Endodermal cell (in vitro differentiated cells): ENCODE measurements around the gene SMG5. TPM values are rescaled to one million over a fixed set of nuclear protein-coding genes. Genes with fewer than 3 reads are reported as not detected.

Source experiments
- DNase-seq: peaks from one replicate; pipeline ENCODE4 v3.0.0-alpha.2; 2017
- H3K27ac ChIP-seq: 2 replicates; pipeline ENCODE4 v1.5.1; 2013; ENCODE audit warnings: mild to moderate bottlenecking, low read depth, low read length, moderate library complexity
- H3K27me3 ChIP-seq: 2 replicates; pipeline ENCODE4 v1.6.1; 2013; ENCODE audit warnings: mild to moderate bottlenecking, low read length, moderate library complexity; ENCODE audit not compliant: insufficient read depth, control insufficient read depth, poor library complexity, severe bottlenecking
- H3K36me3 ChIP-seq: 2 replicates; pipeline ENCODE4 v1.7.0; 2013; ENCODE audit warnings: mild to moderate bottlenecking, low read length, moderate library complexity; ENCODE audit not compliant: control insufficient read depth, insufficient read depth
- H3K4me1 ChIP-seq: one replicate; pipeline ENCODE4 v1.7.0; 2013; ENCODE audit warnings: low read length; ENCODE audit not compliant: control insufficient read depth, insufficient read depth
- H3K4me3 ChIP-seq: 2 replicates; pipeline ENCODE4 v1.5.1; 2013; ENCODE audit warnings: mild to moderate bottlenecking, low read length, moderate library complexity
- H3K9ac ChIP-seq: 2 replicates; pipeline ENCODE4 v1.6.1; 2013; ENCODE audit warnings: mild to moderate bottlenecking, low read length, moderate library complexity; ENCODE audit not compliant: poor library complexity, severe bottlenecking; ENCODE audit errors: extremely low read depth
- H3K9me3 ChIP-seq: 2 replicates; pipeline ENCODE4 v1.6.1; 2013; ENCODE audit warnings: mild to moderate bottlenecking, low read length, moderate library complexity; ENCODE audit not compliant: control insufficient read depth
- H3K27ac Mint-ChIP-seq: 2 replicates; pipeline ENCODE4 v1.8.0; 2020; ENCODE audit warnings: mixed read lengths
- H3K27me3 Mint-ChIP-seq: 2 replicates; pipeline ENCODE4 v1.8.0; 2021; ENCODE audit warnings: mild to moderate bottlenecking, mixed read lengths; ENCODE audit not compliant: insufficient read depth
- H3K36me3 Mint-ChIP-seq: 2 replicates; pipeline ENCODE4 v1.8.0; 2020; ENCODE audit warnings: low read depth, mixed read lengths
- H3K4me1 Mint-ChIP-seq: 2 replicates; pipeline ENCODE4 v1.8.0; 2020; ENCODE audit warnings: mixed read lengths
- H3K4me3 Mint-ChIP-seq: 2 replicates; pipeline ENCODE4 v1.8.0; 2020; ENCODE audit warnings: mild to moderate bottlenecking, moderate library complexity, mixed read lengths
- H3K9me3 Mint-ChIP-seq: 2 replicates; pipeline ENCODE4 v1.8.0; 2020; ENCODE audit warnings: mild to moderate bottlenecking, mixed read lengths
- WGBS, 2 experiments: methylation state at CpG; one replicate each; pipeline versions ENCODE4 v1.1.5 to v1.1.7; 2013; ENCODE audit warnings: missing lambda C conversion rate in 2 of 2, mixed read lengths in 1 of 2; ENCODE audit not compliant: insufficient coverage in 1 of 2, insufficient read length in 1 of 2; 5-methylcytosine and 5-hydroxymethylcytosine counted together
- total RNA-seq, 2 donors: library from RNA; stranded (reverse); fragmentation: NEBNext Ultra II Directional in 1 of 2; extraction: Animal tissue kit (Norgen Biotek cat#: 25700) in 1 of 2; gene quantifications; 2 replicates in 1 of 2; 3 replicates in 1 of 2; pipeline ENCODE4 v1.2.1, GENCODE V29; 2021
- TF ChIP-seq, protein P1 (sequence below): fragments of 200-600 bp; sonication (generic); conservative IDR thresholded peaks from 2 replicates; pipeline ENCODE4 v1.5.0; 2021; ENCODE audit warnings: antibody characterized with exemption, mild to moderate bottlenecking

SMG5 gene
- total RNA-seq, 2 donors from 2014 or later = 103 to 111 TPM

- H3K9me3 Mint-ChIP-seq = no peaks in the 10 kb centered on the region
- H3K27me3 ChIP-seq = no peaks in the 10 kb centered on the region
- H3K36me3 Mint-ChIP-seq = peaks cover 21% of the 10 kb centered on the region
- no peak for DNase-seq
- no peak overlapping the region for H3K27ac ChIP-seq
- H3K36me3 ChIP-seq = peaks cover 8% of the 10 kb centered on the region
- no peak overlapping the region for H3K4me3 ChIP-seq
- no peaks in the 10 kb centered on the region for H3K9me3 ChIP-seq
- H3K4me3 Mint-ChIP-seq = peak overlapping the region; percentile 51
- TF ChIP-seq, protein P1, sequence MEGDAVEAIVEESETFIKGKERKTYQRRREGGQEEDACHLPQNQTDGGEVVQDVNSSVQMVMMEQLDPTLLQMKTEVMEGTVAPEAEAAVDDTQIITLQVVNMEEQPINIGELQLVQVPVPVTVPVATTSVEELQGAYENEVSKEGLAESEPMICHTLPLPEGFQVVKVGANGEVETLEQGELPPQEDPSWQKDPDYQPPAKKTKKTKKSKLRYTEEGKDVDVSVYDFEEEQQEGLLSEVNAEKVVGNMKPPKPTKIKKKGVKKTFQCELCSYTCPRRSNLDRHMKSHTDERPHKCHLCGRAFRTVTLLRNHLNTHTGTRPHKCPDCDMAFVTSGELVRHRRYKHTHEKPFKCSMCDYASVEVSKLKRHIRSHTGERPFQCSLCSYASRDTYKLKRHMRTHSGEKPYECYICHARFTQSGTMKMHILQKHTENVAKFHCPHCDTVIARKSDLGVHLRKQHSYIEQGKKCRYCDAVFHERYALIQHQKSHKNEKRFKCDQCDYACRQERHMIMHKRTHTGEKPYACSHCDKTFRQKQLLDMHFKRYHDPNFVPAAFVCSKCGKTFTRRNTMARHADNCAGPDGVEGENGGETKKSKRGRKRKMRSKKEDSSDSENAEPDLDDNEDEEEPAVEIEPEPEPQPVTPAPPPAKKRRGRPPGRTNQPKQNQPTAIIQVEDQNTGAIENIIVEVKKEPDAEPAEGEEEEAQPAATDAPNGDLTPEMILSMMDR = no peak
- peaks cover 4% of the 10 kb centered on the region for H3K27me3 Mint-ChIP-seq
- 93 to 94% methylated on average over 15 to 17 of the region's 17 CpGs for WGBS, 2 experiments
- no peaks in the 10 kb centered on the region for H3K4me1 ChIP-seq
- peak overlapping the region; percentile 44 for H3K27ac Mint-ChIP-seq
- no peak overlapping the region for H3K9ac ChIP-seq
- H3K4me1 Mint-ChIP-seq = peaks cover 6% of the 10 kb centered on the region
These were observed 37.9 kb downstream of the SMG5 start for GRCh38 chr1:156244712-156245111.

GRCh38 chr1:156244126-156244525 is 38.5 kb downstream of the SMG5 start:
- peaks cover 14% of the 10 kb centered on the region for H3K36me3 ChIP-seq
- no peaks in the 10 kb centered on the region for H3K9me3 ChIP-seq
- 91 to 100% methylated on average over 2 of the region's 2 CpGs for WGBS, 2 experiments
- no peak overlapping the region for H3K4me3 ChIP-seq
- H3K4me1 ChIP-seq = no peaks in the 10 kb centered on the region
- TF ChIP-seq, protein P1 = no peak
- H3K9ac ChIP-seq = no peak overlapping the region
- peaks cover 6% of the 10 kb centered on the region for H3K4me1 Mint-ChIP-seq
- H3K27me3 Mint-ChIP-seq = peaks cover 4% of the 10 kb centered on the region
- no peak for DNase-seq
- H3K4me3 Mint-ChIP-seq = no peak overlapping the region
- no peaks in the 10 kb centered on the region for H3K27me3 ChIP-seq
- no peak overlapping the region for H3K27ac Mint-ChIP-seq
- H3K36me3 Mint-ChIP-seq = peaks cover 19% of the 10 kb centered on the region
- no peaks in the 10 kb centered on the region for H3K9me3 Mint-ChIP-seq
- no peak overlapping the region for H3K27ac ChIP-seq

DNA sequence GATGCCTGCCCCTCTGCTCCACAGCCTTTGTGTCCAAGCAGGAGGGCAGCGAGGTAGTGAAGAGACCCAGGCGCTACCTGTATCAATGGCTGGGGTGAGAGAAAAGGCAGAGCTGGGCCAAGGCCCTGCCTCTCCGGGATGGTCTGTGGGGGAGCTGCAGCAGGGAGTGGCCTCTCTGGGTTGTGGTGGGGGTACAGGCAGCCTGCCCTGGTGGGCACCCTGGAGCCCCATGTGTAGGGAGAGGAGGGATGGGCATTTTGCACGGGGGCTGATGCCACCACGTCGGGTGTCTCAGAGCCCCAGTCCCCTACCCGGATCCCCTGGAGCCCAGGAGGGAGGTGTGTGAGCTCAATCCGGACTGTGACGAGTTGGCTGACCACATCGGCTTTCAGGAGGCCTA is 39.9 kb downstream of the SMG5 start:
- H3K27ac Mint-ChIP-seq = no peak overlapping the region

More for the DNA sequence above, 39.9 kb downstream of the SMG5 start:
- Histone ChIP-seq H3K4me1 (no peaks in the 10 kb centered on the region), H3K9ac (no peak overlapping the region), H3K27me3 (no peaks in the 10 kb centered on the region), H3K36me3 (peaks cover 19% of the 10 kb centered on the region), H3K9me3 (no peaks in the 10 kb centered on the region), H3K27ac (no peak overlapping the region), H3K4me3 (no peak overlapping the region)
- DNase-seq = no peak
- H3K9me3 Mint-ChIP-seq = no peaks in the 10 kb centered on the region
- H3K36me3 Mint-ChIP-seq = peaks cover 29% of the 10 kb centered on the region
- H3K4me1 Mint-ChIP-seq = peaks cover 6% of the 10 kb centered on the region
- H3K4me3 Mint-ChIP-seq = no peak overlapping the region
- TF ChIP-seq, protein P1 = no peak
- H3K27me3 Mint-ChIP-seq = peaks cover 4% of the 10 kb centered on the region
- 92 to 93% methylated on average over 8 to 10 of the region's 10 CpGs for WGBS, 2 experiments
